Pulmonary artery endothelial cell (primary cell): ENCODE measurements around the gene TIMP3. TPM values are rescaled to one million over a fixed set of nuclear protein-coding genes. Genes with fewer than 3 reads are reported as not detected.

Experiments used
- DNase-seq: peaks from one replicate; pipeline ENCODE4 v3.0.0-alpha.2; 2011; ENCODE audit warnings: low read depth, low spot score
- total RNA-seq: library from RNA; depleted of rRNA; stranded (reverse); fragments of >200 nt; gene quantifications from 2 replicates; pipeline ENCODE4 v1.2.3, GENCODE V29; 2014

Gene TIMP3
- total RNA-seq, 1 donor from 2014 or later, result 0.07 TPM

- DNase-seq, result no peak
Measured at GRCh38 chr22:32827049-32827602, 25.6 kb downstream of the TIMP3 start.

- no peak for DNase-seq
Measured at GRCh38 chr22:32828150-32828549, 26.6 kb downstream of the TIMP3 start.

- no peak for DNase-seq
Measured at GRCh38 chr22:32828561-32828960, 27.1 kb downstream of the TIMP3 start.

- no peak for DNase-seq
Measured at GRCh38 chr22:32829451-32829851, 27.9 kb downstream of the TIMP3 start.

GRCh38 chr22:32830473-32830872 lies 29.0 kb downstream of the TIMP3 start:
- peak; percentile 47 for DNase-seq

- DNase-seq, result no peak
Measured at GRCh38 chr22:32830957-32831356, 29.5 kb downstream of the TIMP3 start.

- DNase-seq, result no peak
Measured at GRCh38 chr22:32831584-32831983, 30.1 kb downstream of the TIMP3 start.

GRCh38 chr22:32832174-32832573 lies 30.7 kb downstream of the TIMP3 start:
- no peak for DNase-seq

GRCh38 chr22:32836280-32837123 lies 35.0 kb downstream of the TIMP3 start:
- DNase-seq, result no peak

GRCh38 chr22:32837142-32837541 lies 35.6 kb downstream of the TIMP3 start:
- DNase-seq, result no peak

GRCh38 chr22:32837803-32838202 lies 36.3 kb downstream of the TIMP3 start:
- DNase-seq, result no peak

GRCh38 chr22:32839831-32840584 lies 38.5 kb downstream of the TIMP3 start:
- no peak for DNase-seq

- DNase-seq, result no peak
Measured at GRCh38 chr22:32841175-32841574, 39.7 kb downstream of the TIMP3 start.

- DNase-seq, result no peak
Measured at GRCh38 chr22:32842486-32842885, 41.0 kb downstream of the TIMP3 start.

GRCh38 chr22:32843300-32843699 lies 41.8 kb downstream of the TIMP3 start:
- no peak for DNase-seq

- DNase-seq, result no peak
Measured at GRCh38 chr22:32844251-32844650, 42.7 kb downstream of the TIMP3 start.

- DNase-seq, result no peak
Measured at GRCh38 chr22:32846780-32847491, 45.4 kb downstream of the TIMP3 start.

GRCh38 chr22:32848226-32848625 lies 46.7 kb downstream of the TIMP3 start:
- DNase-seq, result no peak

- DNase-seq, result no peak
Measured at GRCh38 chr22:32849501-32849900, 48.0 kb downstream of the TIMP3 start.

- no peak for DNase-seq
Measured at GRCh38 chr22:32850157-32850556, 48.7 kb downstream of the TIMP3 start.

- no peak for DNase-seq
Measured at GRCh38 chr22:32850591-32851517, 49.3 kb downstream of the TIMP3 start.
